CD14-positive monocyte (primary cell): ENCODE data around the gene PIGV. TPM values are rescaled to one million over a fixed set of nuclear protein-coding genes. Genes with fewer than 3 reads are reported as not detected.

Experiments
- DNase-seq, 3 donors: peaks; one replicate each; pipeline ENCODE4 v3.0.0-alpha.2; 2011 to 2022
- H2AFZ ChIP-seq: 2 replicates; pipeline ENCODE4 v1.6.0; 2012; ENCODE audit warnings: mild to moderate bottlenecking, low read depth, low read length, inconsistent platforms; ENCODE audit not compliant: insufficient read depth, poor library complexity, severe bottlenecking
- H3K27ac ChIP-seq, 2 donors: 1 replicate in 1 of 2; 2 replicates in 1 of 2; pipeline ENCODE4 v1.5.1; 2012 to 2013; ENCODE audit warnings: low read length in 2 of 2, control low read depth in 1 of 2, inconsistent platforms in 1 of 2, low read depth in 1 of 2, mild to moderate bottlenecking in 1 of 2
- H3K27me3 ChIP-seq, 2 donors: one replicate each; pipeline versions ENCODE4 v1.6.0 to v1.6.1; 2011 to 2013; ENCODE audit warnings: low read length in 2 of 2; ENCODE audit not compliant: control insufficient read depth in 2 of 2, insufficient read depth in 2 of 2
- H3K36me3 ChIP-seq, 2 donors: replicated peaks in 1 of 2; 1 replicate in 1 of 2; 2 replicates in 1 of 2; pipeline versions ENCODE4 v1.5.1 to v1.6.1; 2012 to 2013; ENCODE audit warnings: low read length in 2 of 2, control low read depth in 1 of 2, inconsistent platforms in 1 of 2, mild to moderate bottlenecking in 1 of 2; ENCODE audit not compliant: insufficient read depth in 2 of 2, control insufficient read depth in 1 of 2
- H3K4me1 ChIP-seq, 2 donors: 1 replicate in 1 of 2; 2 replicates in 1 of 2; pipeline versions ENCODE4 v1.5.1 to v1.6.1; 2012 to 2013; ENCODE audit warnings: low read length in 2 of 2, control low read depth in 1 of 2, inconsistent platforms in 1 of 2, mild to moderate bottlenecking in 1 of 2, moderate library complexity in 1 of 2; ENCODE audit not compliant: insufficient read depth in 2 of 2, control insufficient read depth in 1 of 2
- H3K4me2 ChIP-seq: replicated peaks from 2 replicates; pipeline ENCODE3; 2012; ENCODE audit warnings: low read length, moderate library complexity, mild to moderate bottlenecking; ENCODE audit not compliant: poor library complexity, severe bottlenecking; ENCODE audit errors: extremely low read depth
- H3K4me3 ChIP-seq, 3 experiments: fragments of 200-600 bp in 1 of 3; sonication (generic) in 1 of 3; replicated peaks in 1 of 3; 1 replicate in 2 of 3; 2 replicates in 1 of 3; pipeline ENCODE4 v1.5.1; 2011 to 2013; ENCODE audit warnings: low read length in 3 of 3, mild to moderate bottlenecking in 3 of 3, control low read depth in 2 of 3, low read depth in 2 of 3, inconsistent platforms in 1 of 3, moderate library complexity in 1 of 3
- H3K79me2 ChIP-seq: 2 replicates; pipeline ENCODE4 v1.6.0; 2012; ENCODE audit warnings: mild to moderate bottlenecking, control low read depth, inconsistent platforms, low read length, moderate library complexity; ENCODE audit not compliant: insufficient read depth
- H3K9ac ChIP-seq: 2 replicates; pipeline ENCODE4 v1.6.0; 2017; ENCODE audit warnings: low read length, mild to moderate bottlenecking; ENCODE audit not compliant: insufficient read depth, poor library complexity, severe bottlenecking
- H3K9me3 ChIP-seq, 2 donors: replicated peaks in 1 of 2; 1 replicate in 1 of 2; 2 replicates in 1 of 2; pipeline versions ENCODE4 v1.5.1 to v1.6.1; 2012 to 2013; ENCODE audit warnings: low read length in 2 of 2, control low read depth in 1 of 2; ENCODE audit not compliant: control insufficient read depth in 1 of 2, insufficient read depth in 1 of 2
- H4K20me1 ChIP-seq: 2 replicates; pipeline ENCODE4 v1.6.0; 2012; ENCODE audit warnings: mild to moderate bottlenecking, low read length, control low read depth, moderate library complexity; ENCODE audit not compliant: insufficient read depth
- H3K27ac Mint-ChIP-seq, 7 donors: one replicate each; pipeline ENCODE4 v1.8.0; 2020; ENCODE audit warnings: mild to moderate bottlenecking in 7 of 7, mixed read lengths in 7 of 7, moderate library complexity in 6 of 7, inconsistent platforms in 2 of 7
- H3K27me3 Mint-ChIP-seq, 3 donors: one replicate each; pipeline ENCODE4 v1.8.0; 2021 to 2022; ENCODE audit warnings: low read depth in 3 of 3, mild to moderate bottlenecking in 3 of 3, mixed read lengths in 3 of 3, moderate library complexity in 3 of 3, inconsistent platforms in 1 of 3
- H3K36me3 Mint-ChIP-seq, 2 donors: one replicate each; pipeline ENCODE4 v1.8.0; 2020; ENCODE audit warnings: mixed read lengths in 2 of 2, inconsistent platforms in 1 of 2, mild to moderate bottlenecking in 1 of 2
- H3K4me1 Mint-ChIP-seq: one replicate; pipeline ENCODE4 v1.8.0; 2020; ENCODE audit warnings: mild to moderate bottlenecking, mixed read lengths
- H3K4me3 Mint-ChIP-seq, 2 donors: one replicate each; pipeline ENCODE4 v1.8.0; 2020; ENCODE audit warnings: mild to moderate bottlenecking in 2 of 2, mixed read lengths in 2 of 2, moderate library complexity in 1 of 2
- H3K9me3 Mint-ChIP-seq, 7 donors: one replicate each; pipeline ENCODE4 v1.8.0; 2020 to 2022; ENCODE audit warnings: mixed read lengths in 7 of 7, mild to moderate bottlenecking in 6 of 7, moderate library complexity in 6 of 7, inconsistent platforms in 2 of 7
- CTCF ChIP-seq: fragments of 200-600 bp; IDR thresholded peaks from one replicate; pipeline ENCODE4 v1.8.0; 2022; ENCODE audit warnings: antibody characterized with exemption, mild to moderate bottlenecking
- WGBS: methylation state at CpG from one replicate; pipeline ENCODE4 v1.1.5; 2013; ENCODE audit warnings: missing lambda C conversion rate; ENCODE audit not compliant: insufficient coverage; 5-methylcytosine and 5-hydroxymethylcytosine counted together
- intact Hi-C, 2 donors: fragments of 100-400 bp; cut with micrococcal nuclease; formaldehyde crosslinking; loops; one replicate each; pipeline versions ENCODE4 v1.15.0 to v1.15.1; 2023
- polyA plus RNA-seq, 3 donors: library from polyadenylated mRNA; depleted of rRNA in 1 of 3; unstranded in 2 of 3; stranded (reverse) in 1 of 3; fragments of 300-500 nt in 2 of 3; fragments of >200 nt in 1 of 3; fragmentation: Illumina TruSeq in 2 of 3; gene quantifications; 1 replicate in 2 of 3; 2 replicates in 1 of 3; pipeline ENCODE4 v1.2.3, GENCODE V29; 2012 to 2021

The PIGV gene
- polyA plus RNA-seq, 3 donors = 5.7 to 9.5 (median 8.3) TPM

- intact Hi-C loops = no loop called here
- Mint-ChIP-seq H3K4me1 (peaks cover 67% of the 10 kb centered on the region), H3K9me3 (no peaks in the 10 kb centered on the region), H3K36me3 (peaks cover 38% of the 10 kb centered on the region in 2 donors), H3K4me3 (no peak overlapping the region), H3K27ac (peak overlapping the region; percentile 74 to 99 (median 86)), H3K27me3 (peaks cover 0 to 2% (median 0%) of the 10 kb centered on the region in 3 donors)
- 89% methylated on average over 1 of the region's 2 CpGs for WGBS
- Histone ChIP-seq H3K4me1 (peaks cover 63 to 70% of the 10 kb centered on the region in 2 donors), H2AFZ (no peak overlapping the region), H3K36me3 (peaks cover 29 to 39% of the 10 kb centered on the region in 2 donors), H3K27ac (peak overlapping the region; percentile 56 to 97), H3K27me3 (no peaks in the 10 kb centered on the region), H3K4me2 (peak overlapping the region; percentile 28), H3K4me3 (peak overlapping the region in 1 of 3 experiments; percentile 40), H3K9ac (no peak overlapping the region), H4K20me1 (peaks cover 40% of the 10 kb centered on the region), H3K79me2 (peaks cover 65% of the 10 kb centered on the region), H3K9me3 (no peaks in the 10 kb centered on the region)
- TF ChIP-seq CTCF = no peak
- peak; percentile 30 to 40 (median 33) for DNase-seq
Observed at GRCh38 chr1:26784023-26784871, 3.5 kb upstream of the PIGV start.

GRCh38 chr1:26784886-26785285 is 2.9 kb upstream of the PIGV start:
- H3K9ac ChIP-seq = no peak overlapping the region
- Mint-ChIP-seq H3K9me3 (no peaks in the 10 kb centered on the region), H3K27me3 (peaks cover 0 to 2% (median 0%) of the 10 kb centered on the region in 3 donors), H3K4me1 (peaks cover 70% of the 10 kb centered on the region), H3K36me3 (peaks cover 32% of the 10 kb centered on the region in 2 donors), H3K27ac (peak overlapping the region; percentile 74 to 99 (median 95)), H3K4me3 (no peak overlapping the region)
- H3K27me3 ChIP-seq = no peaks in the 10 kb centered on the region
- no CpG with 5 or more reads among the region's 1 CpG for WGBS
- peak overlapping the region in 1 of 3 experiments; percentile 97 for H3K4me3 ChIP-seq
- H3K79me2 ChIP-seq = peaks cover 61% of the 10 kb centered on the region
- no peak overlapping the region for H3K4me2 ChIP-seq
- H3K27ac ChIP-seq = peak overlapping the region; percentile 56 to 97
- H4K20me1 ChIP-seq = peaks cover 34% of the 10 kb centered on the region
- H3K36me3 ChIP-seq = peaks cover 23 to 33% of the 10 kb centered on the region in 2 donors
- no peak overlapping the region for H2AFZ ChIP-seq
- no peak for TF ChIP-seq CTCF
- H3K9me3 ChIP-seq = no peaks in the 10 kb centered on the region
- no peak for DNase-seq
- H3K4me1 ChIP-seq = peaks cover 61 to 71% of the 10 kb centered on the region in 2 donors
- intact Hi-C loops = loop anchor here (5.0 kb wide), 2 partner anchors 43 to 88 kb away; partner anchors contain the start of gene ARID1A (in 1 of the 2)
